GM18861 (cell line): ENCODE measurements around the gene QSER1.
"Not testable (repeated sequence)": the region's sequence is repeated elsewhere in the genome, so short reads cannot be mapped to it uniquely, and the experiment has no call there.

Source experiments
- ATAC-seq: cut with Tn5 transposase; IDR thresholded peaks from one replicate; pipeline ENCODE4 v1.9.1; 2021; ENCODE audit not compliant: unreplicated experiment

Gene QSER1

GRCh38 chr11:32892355-32893092 lies at the start of gene QSER1:
QSER1 (plus strand) TSS chr11:32892811; CDS start chr11:32893126, 315 bp downstream.
- peak; percentile 53 for ATAC-seq

GRCh38 chr11:32843544-32843943 lies 49.1 kb upstream of the QSER1 start:
- ATAC-seq = no peak

- ATAC-seq = no peak
Measured at GRCh38 chr11:32847511-32847910, 45.1 kb upstream of the QSER1 start.

GRCh38 chr11:32849761-32850160 lies 42.9 kb upstream of the QSER1 start:
- ATAC-seq = no peak

GRCh38 chr11:32851251-32851650 lies 41.4 kb upstream of the QSER1 start:
- ATAC-seq = no peak

- no peak for ATAC-seq
Measured at GRCh38 chr11:32852207-32852606, 40.4 kb upstream of the QSER1 start.

- ATAC-seq = no peak
Measured at GRCh38 chr11:32855601-32856000, 37.0 kb upstream of the QSER1 start.

- ATAC-seq = no peak
Measured at GRCh38 chr11:32858731-32859130, 33.9 kb upstream of the QSER1 start.

GRCh38 chr11:32861850-32862577 lies 30.6 kb upstream of the QSER1 start:
- ATAC-seq = no peak

- ATAC-seq = no peak
Measured at GRCh38 chr11:32864555-32864954, 28.1 kb upstream of the QSER1 start.

GRCh38 chr11:32868752-32869151 lies 23.9 kb upstream of the QSER1 start:
- not testable (repeated sequence) for ATAC-seq

GRCh38 chr11:32870676-32871075 lies 21.9 kb upstream of the QSER1 start:
- ATAC-seq = no peak

- ATAC-seq = no peak
Measured at GRCh38 chr11:32874132-32874531, 18.5 kb upstream of the QSER1 start.

GRCh38 chr11:32881286-32881685 lies 11.3 kb upstream of the QSER1 start:
- no peak for ATAC-seq

GRCh38 chr11:32883421-32883820 lies 9.2 kb upstream of the QSER1 start:
- no peak for ATAC-seq

- ATAC-seq = no peak
Measured at GRCh38 chr11:32884023-32884422, 8.6 kb upstream of the QSER1 start.

GRCh38 chr11:32884770-32885384 lies 7.7 kb upstream of the QSER1 start:
- ATAC-seq = no peak

GRCh38 chr11:32885556-32885955 lies 7.1 kb upstream of the QSER1 start:
- ATAC-seq = no peak

- ATAC-seq = no peak
Measured at GRCh38 chr11:32886180-32886579, 6.4 kb upstream of the QSER1 start.

- ATAC-seq = not testable (repeated sequence)
Measured at GRCh38 chr11:32887707-32888383, 4.8 kb upstream of the QSER1 start.

GRCh38 chr11:32888384-32888710 lies 4.3 kb upstream of the QSER1 start:
- not testable (repeated sequence) for ATAC-seq

GRCh38 chr11:32888805-32889204 lies 3.8 kb upstream of the QSER1 start:
- no peak for ATAC-seq
